AG20443 (cell line): ENCODE measurements around the gene SPATS2L.

Experiments
- DNase-seq: peaks from one replicate; pipeline ENCODE4 v3.0.0; 2012; ENCODE audit warnings: low spot score, mixed read lengths

The SPATS2L gene

DNA sequence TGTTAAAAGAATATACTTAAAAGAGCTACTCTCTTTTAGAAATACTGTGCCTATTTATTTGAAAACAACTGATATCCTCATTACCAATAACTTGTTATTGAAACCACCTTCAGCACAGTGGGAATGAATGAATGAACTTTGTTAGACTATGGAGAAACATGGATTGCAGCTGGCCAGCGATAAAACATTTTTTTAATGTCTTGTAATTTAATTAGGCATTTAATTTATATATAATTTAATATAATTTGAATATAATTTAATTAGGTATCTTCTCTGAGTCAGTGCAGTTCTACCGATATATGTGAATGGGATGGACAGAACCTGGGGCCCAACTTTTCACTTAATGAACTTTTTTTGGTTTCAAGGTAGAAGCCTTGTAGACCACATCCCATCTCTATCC is 109.0 kb downstream of the SPATS2L start:
- DNase-seq = no peak

DNA sequence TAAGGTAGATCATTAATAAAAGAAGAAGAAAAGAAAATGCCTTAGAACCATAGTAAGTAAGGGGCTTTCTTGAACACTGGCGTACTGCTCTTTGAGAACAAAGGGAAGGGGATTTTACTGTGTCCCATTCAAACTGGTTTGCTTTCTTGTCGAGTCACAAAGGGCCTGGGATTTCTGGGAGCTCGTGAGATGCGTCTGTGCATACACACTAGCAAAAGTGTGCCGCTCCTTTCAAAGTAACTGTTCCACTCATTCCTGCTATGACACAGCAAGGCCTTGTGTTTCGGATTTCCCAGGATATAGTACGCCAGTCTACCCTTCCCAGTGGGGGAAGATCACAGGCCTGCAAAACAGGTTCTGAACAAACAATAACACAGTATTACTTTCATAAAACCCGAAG is 110.4 kb downstream of the SPATS2L start:
- DNase-seq = no peak

DNA sequence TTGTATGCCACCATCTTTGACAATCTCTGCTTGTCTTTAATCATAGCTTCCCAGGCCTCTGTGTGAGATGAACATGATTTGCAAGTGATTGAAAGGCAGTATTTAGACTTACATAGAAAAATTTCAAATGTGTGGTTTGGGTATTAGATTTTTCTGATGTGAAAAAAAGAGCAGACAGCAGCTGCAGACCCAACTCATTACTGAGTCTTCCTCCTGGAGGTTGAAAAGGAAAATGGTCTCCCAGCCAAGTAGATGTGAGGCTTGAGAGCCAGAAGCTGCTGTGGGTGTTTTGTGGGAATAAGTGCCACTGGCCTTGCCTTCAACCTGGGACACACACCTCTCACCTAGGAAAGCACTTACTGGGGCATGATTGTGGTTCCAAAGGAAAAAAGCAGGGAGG is 110.9 kb downstream of the SPATS2L start:
- no peak for DNase-seq

DNA sequence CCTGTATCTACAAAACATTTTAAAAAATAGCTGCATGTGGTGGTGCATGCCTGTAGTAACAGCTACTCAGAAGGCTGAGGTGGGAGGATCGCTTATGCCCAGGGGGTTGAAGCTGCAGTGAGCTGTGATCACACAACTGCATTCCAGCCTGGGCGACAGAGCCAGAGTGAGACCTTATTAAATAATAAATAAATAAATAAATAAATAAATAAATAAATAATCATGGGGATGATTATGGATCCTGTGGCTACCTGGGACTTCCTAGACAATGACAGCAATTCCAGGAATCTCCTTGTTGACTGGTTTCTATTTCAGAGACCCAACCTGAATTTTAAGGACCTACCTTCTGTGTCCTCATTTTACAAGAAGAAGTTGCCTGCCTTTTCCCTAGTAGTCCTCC is 111.9 kb downstream of the SPATS2L start:
- no peak for DNase-seq

DNA sequence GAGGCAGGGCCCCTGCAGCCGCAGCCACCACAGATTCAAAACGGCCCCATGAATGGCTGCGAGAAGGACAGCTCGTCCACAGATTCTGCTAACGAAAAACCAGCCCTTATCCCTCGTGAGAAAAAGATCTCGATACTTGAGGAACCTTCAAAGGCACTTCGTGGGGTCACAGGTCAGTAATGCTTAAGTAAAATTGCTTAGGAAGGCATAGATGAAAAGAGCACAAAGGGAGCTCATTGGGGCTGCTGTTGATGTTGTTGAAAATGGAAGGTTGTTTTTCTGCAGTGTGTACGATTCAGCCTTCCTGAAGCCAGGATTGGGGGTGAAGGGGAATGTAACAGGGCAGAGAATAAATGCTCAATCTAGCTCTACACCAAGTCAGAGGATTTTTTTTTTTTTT is 112.8 kb downstream of the SPATS2L start:
- no peak for DNase-seq

DNA sequence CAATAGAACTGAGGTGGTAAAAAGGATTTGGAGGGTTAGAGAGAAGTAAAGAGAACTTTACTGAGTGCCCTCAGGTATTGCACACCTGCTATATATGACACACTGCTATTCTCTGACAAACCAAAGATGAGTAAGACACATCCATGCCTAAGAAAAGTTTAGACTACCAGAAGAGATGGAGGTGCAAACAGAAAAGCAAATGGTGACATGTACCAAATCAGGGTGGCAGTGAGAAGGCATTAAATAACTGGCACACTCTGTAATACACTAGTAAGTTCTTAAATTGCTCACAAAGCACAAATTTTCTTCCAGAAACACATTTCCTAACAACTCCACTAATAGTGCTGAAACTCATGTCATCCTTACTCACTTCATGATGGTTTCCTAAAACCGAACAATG is 114.8 kb downstream of the SPATS2L start:
- DNase-seq = no peak

DNA sequence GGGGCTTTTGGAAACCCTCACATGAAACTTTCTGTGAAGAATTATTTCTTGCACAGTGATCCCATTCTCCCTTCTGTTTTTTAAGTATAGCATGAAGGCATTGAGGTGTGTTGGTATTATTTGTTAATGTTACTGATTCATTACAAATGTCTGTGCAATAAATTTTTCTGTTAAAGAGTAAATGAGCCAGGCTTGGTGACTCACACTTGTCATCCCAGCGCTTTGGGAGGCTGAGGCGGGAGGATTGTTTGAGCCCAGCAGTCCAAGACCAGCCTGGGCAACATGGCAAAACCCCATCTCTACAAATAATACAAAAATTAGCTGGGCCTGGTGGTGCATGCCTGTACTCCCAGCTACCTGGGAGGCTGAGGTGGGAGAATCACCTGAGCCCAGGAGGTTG is 115.6 kb downstream of the SPATS2L start:
- DNase-seq = no peak

DNA sequence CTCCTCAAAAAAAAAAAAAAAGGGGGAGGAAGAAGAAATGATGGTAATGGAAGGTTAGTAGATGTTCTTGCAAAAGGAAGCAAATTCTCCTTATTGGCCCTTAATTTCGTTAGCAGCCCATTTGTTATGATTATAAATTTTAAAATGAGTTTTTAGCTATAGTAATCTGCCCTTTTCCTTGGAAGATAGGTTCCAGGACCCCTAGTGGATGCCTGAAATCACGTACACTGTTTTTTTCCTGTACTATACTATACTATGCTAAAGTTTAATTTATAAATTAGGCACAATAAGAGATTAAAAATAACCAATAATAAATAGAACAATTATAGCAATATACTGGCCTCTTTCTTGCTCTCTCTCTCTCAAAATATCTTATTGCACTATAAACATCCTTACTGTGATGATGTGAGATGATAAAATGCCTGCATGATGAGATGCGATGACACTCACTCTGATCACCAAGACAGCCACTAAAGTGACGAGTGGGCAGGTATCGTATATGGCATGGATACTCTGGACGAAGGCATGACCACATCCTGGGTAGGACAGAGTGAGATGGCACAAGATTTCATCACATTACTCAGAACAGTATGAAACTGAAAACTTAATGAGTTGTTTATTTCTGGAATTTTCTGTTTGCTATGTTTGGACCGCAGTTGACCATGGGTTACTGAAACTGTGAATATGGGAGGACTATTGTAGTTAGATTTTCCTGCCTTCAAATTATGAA is 116.2 kb downstream of the SPATS2L start:
- no peak for DNase-seq

DNA sequence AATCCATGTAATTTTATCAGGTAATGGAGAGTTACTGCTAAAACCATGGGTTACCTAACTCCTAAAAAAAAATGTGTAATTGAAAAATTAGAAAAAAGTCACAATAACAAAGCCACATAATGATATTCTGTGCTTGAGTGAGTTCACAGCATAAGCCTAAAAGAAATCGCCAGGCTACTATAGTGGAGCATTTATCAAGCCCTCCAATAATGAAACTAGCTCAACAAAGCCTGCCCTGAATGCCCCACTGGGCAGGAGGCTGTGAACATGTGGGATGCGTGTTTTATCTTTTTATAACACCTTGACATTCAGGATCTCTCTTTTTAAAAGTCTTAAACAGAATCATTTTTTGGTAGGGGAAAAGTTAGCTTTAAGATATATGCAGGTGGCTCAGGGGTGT is 117.0 kb downstream of the SPATS2L start:
- DNase-seq = no peak

DNA sequence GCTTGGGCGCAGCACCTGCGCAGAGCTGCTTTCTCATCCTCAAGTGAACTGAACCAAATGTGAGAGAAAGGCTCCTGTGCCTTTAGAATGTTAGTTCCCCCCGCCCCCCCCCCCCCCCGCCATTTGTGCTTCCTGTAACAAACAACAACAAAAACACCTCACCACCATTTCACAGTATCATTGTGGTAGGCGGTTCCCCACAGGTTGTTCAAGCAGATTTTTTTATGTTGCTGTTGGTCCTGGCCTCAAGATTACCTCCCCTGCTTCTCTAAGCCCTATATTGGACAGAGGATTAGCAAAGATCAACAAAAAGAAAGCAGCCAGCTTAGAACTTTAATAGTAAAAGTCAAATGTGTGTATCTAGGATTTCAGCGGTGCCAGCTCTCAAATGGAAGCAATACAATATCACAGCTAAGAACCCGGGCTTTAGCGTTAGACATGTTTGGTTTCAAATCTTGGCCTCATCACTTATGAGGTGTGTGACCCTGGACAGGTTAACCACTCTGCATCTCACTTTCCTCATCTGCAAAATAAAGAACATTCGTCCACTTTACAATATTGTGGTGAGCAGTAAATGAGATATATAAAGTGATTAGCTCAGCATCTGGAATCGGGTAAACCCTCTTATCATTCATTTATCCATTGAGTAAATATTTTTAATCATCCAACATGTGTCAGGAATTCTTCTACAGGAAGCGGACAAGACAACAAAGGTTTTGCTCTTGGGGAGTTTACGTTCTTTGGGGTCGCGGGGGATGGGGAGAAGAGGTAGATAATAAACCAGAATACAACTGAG is 118.7 kb downstream of the SPATS2L start:
- DNase-seq = no peak

DNA sequence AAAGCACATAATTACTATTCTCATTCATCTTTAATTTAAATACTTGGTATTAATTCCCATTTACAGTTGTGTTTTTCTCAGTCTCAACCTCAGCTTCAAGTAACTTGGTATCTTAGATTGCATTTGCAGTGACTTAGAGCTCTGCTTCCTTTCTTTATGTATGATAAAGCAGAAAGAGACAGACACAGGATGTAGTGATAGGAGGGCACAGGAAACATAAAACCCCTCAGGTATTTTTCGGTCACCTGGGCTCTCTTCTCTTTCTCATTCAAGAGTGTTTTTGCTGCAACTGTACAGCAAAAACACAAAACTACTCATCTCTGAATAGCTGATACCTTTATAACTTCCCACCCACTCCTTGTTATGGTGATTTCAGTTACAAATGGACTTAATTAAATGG is 120.3 kb downstream of the SPATS2L start:
- DNase-seq = no peak

DNA sequence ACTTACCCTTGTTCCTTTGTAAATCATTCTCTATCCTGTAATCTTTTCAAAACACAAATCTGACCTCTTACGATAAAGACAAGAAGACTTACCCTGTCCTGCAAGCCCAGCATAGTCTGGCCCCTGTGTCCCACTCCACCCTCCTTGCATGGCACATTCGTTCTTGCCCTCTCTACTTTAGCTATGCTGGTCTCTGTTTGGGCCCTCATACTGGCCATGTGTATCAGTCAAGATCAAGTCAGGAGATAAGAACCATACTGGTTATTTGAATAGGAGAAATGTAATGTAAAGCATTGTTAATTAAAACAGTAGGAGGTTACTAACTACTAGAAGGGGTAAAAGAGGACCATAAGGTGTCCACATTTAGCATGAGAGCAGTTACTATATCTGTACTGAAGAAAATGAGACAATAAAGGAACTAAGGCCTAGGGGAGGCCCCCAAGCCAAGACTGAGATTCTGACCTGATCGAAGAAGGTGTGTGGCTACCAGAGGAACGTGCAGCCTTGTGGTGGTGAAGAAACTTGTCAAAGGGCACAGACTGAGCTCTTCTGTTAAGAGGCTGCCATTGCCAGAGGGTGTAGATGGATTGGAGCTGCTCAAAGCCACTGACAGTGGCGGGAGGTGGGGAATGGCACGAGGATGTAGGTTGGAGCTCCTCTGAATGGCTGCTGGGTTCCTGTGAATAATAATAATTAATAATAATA is 122.6 kb downstream of the SPATS2L start:
- no peak for DNase-seq

DNA sequence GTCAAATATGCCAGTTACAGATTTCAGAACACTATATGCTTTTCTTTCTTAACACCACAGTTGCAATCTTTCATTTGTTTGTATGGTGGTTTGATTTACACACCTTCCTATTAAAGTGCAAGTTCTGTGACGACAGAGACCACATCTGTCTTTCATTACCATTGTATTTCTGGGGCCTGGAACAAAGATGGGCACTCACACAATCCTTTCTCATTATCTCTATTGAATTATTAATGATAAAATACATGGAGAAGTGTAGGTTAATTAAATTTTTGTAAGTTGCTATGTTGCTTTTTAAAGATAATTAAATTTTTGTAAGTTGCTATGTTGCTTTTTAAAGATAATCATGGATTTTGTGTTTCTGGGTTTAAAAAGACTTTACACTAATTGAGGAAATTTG is 123.5 kb downstream of the SPATS2L start:
- peak; percentile 18 for DNase-seq

DNA sequence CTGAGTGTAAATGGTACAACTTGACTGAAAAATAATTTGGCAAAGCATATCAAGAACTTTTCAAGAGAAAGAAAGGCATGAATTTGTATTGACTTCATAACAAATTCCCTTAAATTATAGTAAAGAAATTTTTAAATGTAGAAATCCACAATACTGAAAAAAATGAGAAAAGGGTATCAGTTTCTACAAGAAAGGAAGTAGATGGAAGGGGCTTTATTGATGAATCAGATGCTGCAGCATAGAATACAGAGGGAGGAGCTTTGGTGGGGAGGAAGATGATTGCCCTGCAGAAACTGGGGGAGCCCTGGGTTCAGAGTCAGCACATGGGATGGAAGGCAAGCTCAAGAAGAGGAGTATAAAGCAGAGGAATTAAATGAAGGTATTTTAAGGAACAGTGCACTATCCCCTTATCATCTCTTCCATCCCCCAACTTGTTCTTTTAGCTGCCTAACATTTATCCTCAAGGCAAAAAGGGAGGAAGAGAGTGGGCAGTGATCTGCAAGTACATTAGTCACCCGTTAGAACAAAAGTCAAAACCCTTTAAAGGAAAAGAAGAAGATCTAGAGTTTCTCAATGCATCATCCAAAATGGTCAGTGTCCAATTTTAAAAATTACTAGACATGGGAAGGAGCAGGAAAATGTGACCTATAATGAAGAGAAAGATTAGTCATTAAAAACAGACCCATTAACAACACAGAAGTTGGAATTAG is 125.7 kb downstream of the SPATS2L start:
- DNase-seq = no peak

DNA sequence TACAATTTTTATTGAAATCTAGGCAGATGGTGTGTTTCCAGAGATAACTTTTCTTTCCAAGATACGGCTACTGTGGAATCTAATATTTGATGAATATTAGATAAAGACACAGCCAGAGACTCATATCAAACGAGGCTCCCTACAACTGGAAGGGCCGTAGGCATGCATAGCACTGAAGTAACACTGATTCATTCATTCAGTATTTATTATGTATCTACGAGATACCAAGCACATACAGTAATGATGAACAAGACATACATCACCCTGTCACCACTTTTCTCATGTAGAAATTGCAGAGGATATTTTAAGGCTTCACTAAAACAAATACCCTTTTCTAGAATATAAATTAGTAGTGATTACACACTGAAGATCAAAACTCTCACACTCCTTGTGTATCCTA is 128.9 kb downstream of the SPATS2L start:
- peak; percentile 25 for DNase-seq

DNA sequence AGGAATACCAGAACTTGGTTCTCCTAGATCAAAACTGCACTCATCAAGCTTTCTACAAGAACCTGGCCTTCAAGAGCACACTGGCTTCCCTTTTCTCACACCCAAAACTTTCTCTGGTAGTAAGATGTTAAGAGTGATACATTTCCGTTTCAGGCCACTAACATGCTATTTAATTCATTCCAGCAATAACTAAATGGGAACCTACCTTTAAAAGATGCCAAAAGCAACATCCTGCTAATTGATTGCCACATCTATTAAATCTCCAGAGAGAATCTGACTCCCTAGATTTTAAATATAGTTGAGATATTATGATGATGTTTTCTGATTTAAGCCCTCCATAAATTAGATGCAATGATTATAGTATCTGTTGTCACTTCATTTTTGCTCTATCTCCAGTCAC is 131.8 kb downstream of the SPATS2L start:
- DNase-seq = no peak

DNA sequence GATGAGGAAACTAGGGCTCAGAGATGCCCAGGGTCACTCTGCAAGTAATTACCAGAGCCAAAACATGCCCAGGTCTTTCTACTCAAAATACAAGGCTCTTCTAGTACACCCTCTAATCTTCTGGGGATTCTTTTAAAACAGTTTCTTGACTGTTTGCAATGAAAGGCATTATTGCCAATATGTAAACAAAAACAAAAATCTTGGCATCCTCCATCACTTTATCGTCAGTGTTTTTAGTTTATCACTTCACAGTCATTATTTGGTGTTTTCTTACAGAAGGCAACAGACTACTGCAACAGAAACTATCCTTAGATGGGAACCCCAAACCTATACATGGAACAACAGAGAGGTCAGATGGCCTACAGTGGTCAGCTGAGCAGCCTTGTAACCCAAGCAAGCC is 132.4 kb downstream of the SPATS2L start:
- no peak for DNase-seq

DNA sequence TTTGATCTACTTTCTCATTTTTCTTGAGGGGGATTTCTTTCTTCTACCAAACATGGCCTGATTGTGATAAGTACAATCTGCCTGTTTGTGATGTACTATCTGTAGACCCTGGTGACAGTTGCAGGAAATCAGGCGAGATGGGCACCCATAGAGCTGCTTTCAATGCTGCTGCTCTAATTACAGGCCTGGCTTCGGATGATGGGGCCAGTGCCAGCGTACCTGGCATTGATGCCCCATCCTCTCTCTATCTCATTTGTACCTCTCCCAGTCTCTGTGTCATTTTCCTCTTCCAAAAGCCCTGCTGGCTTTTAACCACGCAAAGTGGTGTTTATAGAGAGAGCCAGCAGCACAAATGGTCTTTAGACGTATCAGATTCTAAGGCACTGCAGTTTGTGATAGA is 133.5 kb downstream of the SPATS2L start:
- DNase-seq = no peak

DNA sequence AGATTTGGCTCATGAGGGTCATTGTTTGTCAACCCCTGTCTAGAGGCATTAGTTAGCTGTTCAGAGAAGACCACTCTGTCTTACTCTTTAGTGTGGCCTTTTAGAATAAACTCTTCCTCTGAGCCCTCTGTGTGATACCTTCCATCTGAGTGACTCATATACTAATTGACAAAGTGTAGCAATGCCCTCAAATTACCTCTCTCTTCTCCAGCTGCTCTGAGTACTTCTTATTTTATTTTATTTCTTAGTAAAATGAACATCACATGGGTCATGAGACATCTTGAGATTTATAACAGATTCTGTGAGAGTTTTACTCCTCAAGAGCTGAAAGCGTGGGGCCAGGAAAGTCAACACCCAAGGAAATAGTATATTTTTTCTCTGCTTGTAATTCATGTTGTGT is 136.0 kb downstream of the SPATS2L start:
- peak; percentile 64 for DNase-seq

DNA sequence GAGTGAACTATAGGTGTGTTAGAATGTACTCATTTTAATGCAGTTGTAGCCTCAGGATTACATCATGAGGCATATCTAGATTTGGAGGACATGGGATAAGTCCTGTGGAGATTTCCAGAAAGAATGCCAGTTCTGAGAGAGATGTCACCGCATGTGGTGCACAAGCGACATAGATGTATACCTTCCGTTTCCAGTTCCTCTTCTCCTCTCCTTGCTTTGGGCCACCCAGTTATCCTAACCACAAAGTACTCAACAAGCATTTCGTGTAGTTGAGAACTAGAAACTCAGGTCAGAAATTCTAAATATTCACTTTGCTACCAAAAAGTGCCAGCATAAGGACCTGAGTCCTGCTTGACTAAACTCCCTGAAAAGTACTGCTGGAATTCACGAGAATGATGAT is 136.9 kb downstream of the SPATS2L start:
- no peak for DNase-seq

DNA sequence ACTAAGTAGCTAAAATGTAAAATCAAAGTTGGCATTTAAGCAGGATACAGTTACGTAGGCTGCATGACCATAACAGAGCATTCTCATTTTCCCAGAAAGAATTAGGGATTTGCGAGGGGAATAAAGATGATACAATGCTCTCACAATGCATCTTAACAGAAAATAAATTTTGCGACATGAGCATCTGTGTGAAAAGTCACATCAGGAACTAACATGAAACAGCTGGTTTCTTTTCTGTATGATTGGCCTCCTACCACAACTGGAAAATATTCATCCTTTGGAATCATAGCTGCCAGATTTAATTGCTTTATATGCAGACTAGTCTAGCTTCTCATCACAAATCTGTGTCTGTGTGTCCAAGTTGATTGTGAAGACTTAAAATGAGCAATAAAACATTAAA is 137.4 kb downstream of the SPATS2L start:
- DNase-seq = no peak

DNA sequence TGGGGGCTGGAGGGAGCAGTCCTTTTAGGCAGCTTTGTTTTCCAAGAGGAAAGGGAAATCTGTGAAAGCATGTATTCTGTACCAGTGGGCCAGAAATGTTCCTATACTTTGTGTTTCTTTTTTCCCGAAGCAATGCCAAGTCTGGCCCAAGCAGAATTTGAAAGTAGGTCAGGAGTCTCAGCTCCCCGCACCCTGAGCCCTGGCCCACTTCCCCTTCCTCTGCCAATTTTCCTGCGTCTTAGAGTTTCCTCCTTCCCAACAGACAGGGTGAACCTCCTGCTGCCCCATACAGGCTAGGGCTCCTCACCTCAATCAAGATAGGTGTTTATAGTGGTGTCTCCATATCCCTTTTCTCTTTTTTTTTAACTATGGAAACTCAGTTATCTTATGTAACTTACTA is 138.0 kb downstream of the SPATS2L start:
- no peak for DNase-seq

DNA sequence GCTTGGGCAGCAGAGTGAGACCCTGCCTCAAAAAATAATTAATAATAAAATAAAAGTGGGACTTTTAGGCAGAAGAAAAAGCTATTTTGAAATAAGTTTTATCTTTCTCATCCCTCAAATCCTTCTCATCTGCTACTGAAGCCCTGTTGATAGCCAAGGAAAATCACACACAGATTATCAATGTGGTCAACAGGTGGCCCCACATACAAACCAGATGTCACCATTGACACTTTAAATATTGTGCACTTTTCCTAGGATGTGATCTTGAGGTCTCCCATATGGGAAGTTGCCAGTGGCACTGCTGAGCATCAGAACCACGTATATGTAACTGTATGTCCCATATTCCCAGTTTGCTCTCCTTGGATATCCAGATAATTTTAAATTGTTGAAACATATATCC is 138.8 kb downstream of the SPATS2L start:
- no peak for DNase-seq
